OCI-M2 (cell line): ENCODE data around the gene MAGEF1.

Source experiments
- DNase-seq: peaks from one replicate; lab custom pipeline; 2025; ENCODE audit not compliant: unreplicated experiment; lab: John Stamatoyannopoulos, UW

The MAGEF1 gene

DNA sequence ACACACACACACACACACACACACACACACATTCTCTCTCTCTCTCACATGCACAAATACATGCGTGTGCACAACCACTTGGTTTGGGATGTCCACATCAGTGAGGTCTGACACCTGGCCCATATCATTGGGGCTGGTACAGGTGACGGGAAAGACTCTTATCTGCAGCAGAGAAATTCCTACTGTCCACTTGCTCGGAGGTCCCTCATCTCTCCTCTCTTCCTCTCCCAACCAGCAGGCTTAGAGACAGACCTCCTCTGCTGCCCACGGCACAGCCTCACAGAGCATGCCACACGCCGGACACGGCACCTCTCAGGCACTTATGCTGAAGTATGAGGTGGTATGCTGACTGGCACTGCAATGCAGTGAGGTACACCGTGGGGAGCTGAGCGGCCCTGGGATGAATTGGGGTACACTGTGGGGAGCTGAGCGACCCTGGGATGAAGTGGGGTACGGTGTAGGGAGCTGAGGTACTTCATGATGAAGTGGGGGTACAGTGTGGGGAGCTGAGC, 41.7 kb downstream of the MAGEF1 start:
- DNase-seq = no peak

DNA sequence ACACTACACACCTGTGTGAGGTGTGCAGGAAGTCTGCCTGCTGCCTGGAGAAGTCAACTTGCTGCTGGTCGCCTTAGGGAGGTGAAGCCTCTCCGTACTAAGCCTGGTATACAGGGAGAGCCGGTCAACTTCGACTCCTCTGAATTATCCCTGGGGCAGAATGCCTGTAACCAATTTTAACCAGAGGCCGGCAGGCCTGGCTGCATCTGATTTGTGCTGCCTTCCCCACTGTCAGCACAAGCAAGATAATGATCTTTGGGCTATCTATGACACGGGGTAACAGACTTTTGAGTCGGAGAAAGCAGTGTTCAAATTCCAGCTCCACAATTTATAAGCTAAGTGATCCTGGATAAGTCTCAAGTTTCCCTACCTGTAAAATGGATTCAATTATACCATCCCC, 42.3 kb downstream of the MAGEF1 start:
- no peak for DNase-seq

DNA sequence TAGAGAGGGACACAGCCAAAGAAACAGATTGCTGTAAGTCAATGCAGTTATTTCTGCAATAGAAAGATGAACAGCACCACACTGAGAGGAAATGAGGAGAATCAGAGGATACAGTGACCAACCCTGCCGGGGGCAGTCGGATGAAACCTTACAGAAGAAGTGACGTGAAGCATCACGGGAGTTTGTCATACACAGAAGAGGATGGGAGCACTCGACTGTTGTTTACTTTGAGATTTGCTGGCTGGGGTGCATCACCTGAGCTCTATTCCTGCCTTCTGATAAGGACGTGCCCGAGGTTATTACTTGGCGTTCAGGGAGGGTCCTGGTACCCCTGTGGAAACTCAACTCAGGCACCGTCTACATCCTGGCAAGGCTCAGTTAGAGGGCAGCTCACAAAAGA, 45.4 kb downstream of the MAGEF1 start:
- no peak for DNase-seq

DNA sequence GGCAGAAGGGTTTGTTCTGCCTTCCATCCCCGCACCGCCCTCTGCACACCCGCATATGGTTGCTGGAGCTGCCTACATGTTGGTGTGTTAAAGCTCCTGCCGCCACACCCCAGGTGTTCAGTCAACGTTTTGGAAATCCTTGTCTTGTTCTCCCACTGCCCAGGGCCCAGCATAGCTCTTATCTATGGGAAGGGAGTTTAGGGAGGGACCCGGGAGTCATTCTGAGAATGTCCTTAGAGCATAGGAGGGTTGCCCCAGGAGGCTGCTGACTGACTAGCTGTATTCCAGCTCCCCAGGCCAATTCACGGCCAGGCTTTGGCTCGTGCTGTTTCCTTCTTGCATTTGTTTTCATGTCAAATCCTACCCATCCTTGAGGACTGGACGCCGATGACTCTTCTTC, 46.8 kb downstream of the MAGEF1 start:
- DNase-seq = no peak

DNA sequence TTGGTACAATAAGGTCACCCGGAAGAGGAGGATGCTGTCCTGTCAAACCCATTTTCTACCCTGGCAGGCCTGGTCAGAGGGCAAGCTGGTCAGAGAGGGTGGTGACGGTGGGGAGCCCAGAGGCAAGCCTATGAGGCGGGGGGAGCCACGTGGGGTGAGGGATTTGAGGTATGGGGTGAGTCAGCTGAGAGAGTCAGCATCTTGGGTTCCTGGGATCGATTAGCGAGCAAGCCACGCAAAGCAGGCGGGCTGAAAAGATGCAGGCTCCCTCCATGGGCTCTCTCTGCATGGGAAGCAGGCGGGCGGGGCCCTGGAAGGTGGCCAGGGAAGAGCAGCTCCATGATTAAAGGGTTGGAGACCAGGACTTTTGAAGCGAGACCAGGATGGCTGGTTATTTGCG, 48.1 kb downstream of the MAGEF1 start:
- no peak for DNase-seq

DNA sequence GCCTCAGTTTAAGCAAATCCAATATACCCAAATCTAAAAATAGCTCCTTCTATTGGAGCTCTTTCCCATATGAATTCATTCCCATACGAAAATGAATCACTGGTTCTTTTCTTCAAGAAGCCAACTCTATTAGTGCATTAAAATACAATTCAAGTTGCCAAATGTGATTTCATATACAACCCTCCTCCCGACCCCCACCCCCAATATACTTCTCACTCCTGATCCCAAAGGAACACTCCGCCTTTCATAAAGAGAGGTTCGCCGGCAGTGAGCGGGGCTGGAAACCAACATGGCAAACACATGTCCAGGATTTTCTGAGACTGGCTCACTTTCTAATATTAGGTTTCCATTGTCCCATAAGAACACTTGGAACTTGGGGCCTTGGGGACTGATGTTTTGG, 48.5 kb downstream of the MAGEF1 start:
- DNase-seq = no peak

DNA sequence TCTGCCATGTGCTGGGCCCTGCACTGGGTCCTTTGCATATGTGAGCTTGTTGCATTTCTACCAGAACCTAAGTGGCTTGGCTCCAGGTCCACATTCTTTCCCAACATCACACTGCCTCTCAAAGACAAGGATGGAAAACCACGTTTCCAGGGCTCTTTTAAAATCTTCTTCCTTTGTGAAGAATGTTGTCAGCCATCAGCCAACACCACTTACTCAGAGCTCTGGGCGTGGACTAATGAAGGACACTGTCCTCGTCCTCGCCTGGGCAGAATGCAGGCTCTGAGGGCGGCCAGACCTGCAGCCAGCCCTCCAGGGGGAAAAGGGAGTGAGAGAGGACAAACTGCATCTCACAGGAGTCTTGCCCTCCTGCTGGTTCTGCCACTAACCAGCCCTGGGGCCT, 49.7 kb downstream of the MAGEF1 start:
- DNase-seq = no peak

DNA sequence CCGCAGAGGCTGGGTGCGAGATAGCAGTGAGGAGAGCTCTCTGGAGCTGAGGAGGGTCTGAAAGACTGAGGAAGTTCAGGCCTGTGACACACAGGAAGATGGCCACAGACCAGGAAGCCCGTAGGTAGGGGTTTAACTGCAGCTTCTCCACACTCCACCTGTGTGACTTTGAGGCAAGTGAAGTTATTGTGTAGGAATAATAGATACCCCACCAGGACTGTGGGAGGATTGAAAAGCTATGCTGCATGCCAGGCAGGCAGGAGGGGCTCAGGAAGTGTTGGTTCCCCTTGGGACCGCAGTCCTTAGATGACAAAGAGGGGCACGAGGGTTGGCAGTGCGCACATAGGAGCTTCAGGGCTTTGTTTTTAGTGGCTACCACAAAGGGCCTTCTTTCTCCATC, 50.9 kb downstream of the MAGEF1 start:
- no peak for DNase-seq
